ENCODE measurements around the gene ADGRV1. TPM values are rescaled to one million over a fixed set of nuclear protein-coding genes. Genes with fewer than 3 reads are reported as not detected.
"Not testable (repeated sequence)": the region's sequence is repeated elsewhere in the genome, so short reads cannot be mapped to it uniquely, and the experiment has no call there.

Gene ADGRV1
- total and polyA plus RNA-seq, 2 donors (not counting 3 experiments of a cell fraction or from before 2014, with no cell fraction given): 0.11 to 0.55 TPM

GRCh38 chr5:90598293-90598692, 39.7 kb downstream of the ADGRV1 start:
- H4K20me1 ChIP-seq (replicated peaks; ENCODE audit: control insufficient read depth, extremely low read depth, insufficient read depth, low read length): no peaks in the 10 kb centered on the region
- no peaks in the 10 kb centered on the region for H3K27me3 ChIP-seq (ENCODE audit: control insufficient read depth in 2 of 2, insufficient read depth in 2 of 2, low read length in 2 of 2)
- ChIA-PET POLR2A (no interaction called here), CTCF (no interaction called here)
- no TSS peak for BruUV-seq (replicated peaks)
- no peaks in the 10 kb centered on the region for H3K4me1 ChIP-seq (ENCODE audit: control insufficient read depth, extremely low read depth, insufficient read depth, low read length)
- H3K27ac ChIP-seq (ENCODE audit: insufficient read depth, low read depth, low read length): no peak overlapping the region
- H3K4me2 ChIP-seq (ENCODE audit: insufficient read depth, low read length): no peak overlapping the region
- H3K4me3 ChIP-seq (replicated peaks in 1 of 3; ENCODE audit: insufficient read depth in 1 of 3, low read depth in 1 of 3, low read length in 3 of 3): no peak overlapping the region
- FAIRE-seq (no peak), DNase-seq (ENCODE audit: low read depth, low spot score) (no peak)
- intact Hi-C loops (cut with micrococcal nuclease) (no loop called here), dilution Hi-C loops (cut with MboI; ENCODE audit: extremely low pct_ligation_motif_present, low sequenced_read_pairs) (no loop called here)
- no peak overlapping the region for H2AFZ ChIP-seq (ENCODE audit: low read depth, low read length)
- H3K9ac ChIP-seq (replicated peaks; ENCODE audit: extremely low read depth, insufficient read depth, low read length): no peak overlapping the region
- no peaks in the 10 kb centered on the region for H3K79me2 ChIP-seq (ENCODE audit: control insufficient read depth, insufficient read depth, low read length)
- TF ChIP-seq EZH2 (IDR thresholded peaks at IDR 0.05; ENCODE audit: borderline replicate concordance, low read depth, low read length, severe bottlenecking): no peak
- TF ChIP-seq MAX (IDR thresholded peaks at IDR 0.05; ENCODE audit: insufficient read depth, insufficient read length): no peak
- no peak for TF ChIP-seq POLR2AphosphoS5 (IDR thresholded peaks at IDR 0.05; ENCODE audit: insufficient read depth, low read depth, low read length)
- no peak for TF ChIP-seq JUN (IDR thresholded peaks at IDR 0.05; ENCODE audit: borderline replicate concordance, insufficient read depth, insufficient read length, low read depth)
- no peak for TF ChIP-seq FOS (IDR thresholded peaks at IDR 0.05; ENCODE audit: borderline replicate concordance, insufficient read depth, low read length)
- TF ChIP-seq GATA2 (IDR thresholded peaks at IDR 0.05; ENCODE audit: insufficient read depth, insufficient read length, low read depth, low read length): no peak
- TF ChIP-seq MYC (IDR thresholded peaks at IDR 0.05; ENCODE audit: low read depth, low read length): no peak
- TF ChIP-seq POLR2A (IDR thresholded peaks at IDR 0.05; ENCODE audit: low read depth, low read length): no peak
- TF ChIP-seq, protein P1, sequence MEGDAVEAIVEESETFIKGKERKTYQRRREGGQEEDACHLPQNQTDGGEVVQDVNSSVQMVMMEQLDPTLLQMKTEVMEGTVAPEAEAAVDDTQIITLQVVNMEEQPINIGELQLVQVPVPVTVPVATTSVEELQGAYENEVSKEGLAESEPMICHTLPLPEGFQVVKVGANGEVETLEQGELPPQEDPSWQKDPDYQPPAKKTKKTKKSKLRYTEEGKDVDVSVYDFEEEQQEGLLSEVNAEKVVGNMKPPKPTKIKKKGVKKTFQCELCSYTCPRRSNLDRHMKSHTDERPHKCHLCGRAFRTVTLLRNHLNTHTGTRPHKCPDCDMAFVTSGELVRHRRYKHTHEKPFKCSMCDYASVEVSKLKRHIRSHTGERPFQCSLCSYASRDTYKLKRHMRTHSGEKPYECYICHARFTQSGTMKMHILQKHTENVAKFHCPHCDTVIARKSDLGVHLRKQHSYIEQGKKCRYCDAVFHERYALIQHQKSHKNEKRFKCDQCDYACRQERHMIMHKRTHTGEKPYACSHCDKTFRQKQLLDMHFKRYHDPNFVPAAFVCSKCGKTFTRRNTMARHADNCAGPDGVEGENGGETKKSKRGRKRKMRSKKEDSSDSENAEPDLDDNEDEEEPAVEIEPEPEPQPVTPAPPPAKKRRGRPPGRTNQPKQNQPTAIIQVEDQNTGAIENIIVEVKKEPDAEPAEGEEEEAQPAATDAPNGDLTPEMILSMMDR (IDR thresholded peaks at IDR 0.05; ENCODE audit: extremely low read depth in 1 of 2, insufficient read depth in 1 of 2, low read depth in 1 of 2, low read length in 2 of 2): no peak
- H3K9me3 ChIP-seq (replicated peaks; ENCODE audit: control insufficient read depth, insufficient read depth, low read length): no peaks in the 10 kb centered on the region
- no peaks in the 10 kb centered on the region for H3K9me1 ChIP-seq (replicated peaks; ENCODE audit: control insufficient read depth, extremely low read depth, insufficient read depth, low read length)
- no peaks in the 10 kb centered on the region for H3K36me3 ChIP-seq (ENCODE audit: control insufficient read depth in 2 of 2, extremely low read depth in 1 of 2, insufficient read depth in 2 of 2, low read length in 2 of 2)

- CTCF ChIA-PET; H3K9ac ChIP-seq (replicated peaks; ENCODE audit: extremely low read depth, insufficient read depth, low read length); H2AFZ ChIP-seq (ENCODE audit: low read depth, low read length); H4K20me1 ChIP-seq (replicated peaks; ENCODE audit: control insufficient read depth, extremely low read depth, insufficient read depth, low read length); POLR2A ChIA-PET; FAIRE-seq; DNase-seq (ENCODE audit: low read depth, low spot score); H3K4me3 ChIP-seq (replicated peaks in 1 of 3; ENCODE audit: insufficient read depth in 1 of 3, low read depth in 1 of 3, low read length in 3 of 3); H3K9me3 ChIP-seq (replicated peaks; ENCODE audit: control insufficient read depth, insufficient read depth, low read length); intact Hi-C loops (cut with micrococcal nuclease); H3K27me3 ChIP-seq (ENCODE audit: control insufficient read depth in 2 of 2, insufficient read depth in 2 of 2, low read length in 2 of 2); H3K9me1 ChIP-seq (replicated peaks; ENCODE audit: control insufficient read depth, extremely low read depth, insufficient read depth, low read length); H3K27ac ChIP-seq (ENCODE audit: insufficient read depth, low read depth, low read length); H3K79me2 ChIP-seq (ENCODE audit: control insufficient read depth, insufficient read depth, low read length); H3K4me1 ChIP-seq (ENCODE audit: control insufficient read depth, extremely low read depth, insufficient read depth, low read length); dilution Hi-C loops (cut with MboI; ENCODE audit: extremely low pct_ligation_motif_present, low sequenced_read_pairs); H3K4me2 ChIP-seq (ENCODE audit: insufficient read depth, low read length); H3K36me3 ChIP-seq (ENCODE audit: control insufficient read depth in 2 of 2, extremely low read depth in 1 of 2, insufficient read depth in 2 of 2, low read length in 2 of 2); BruUV-seq (replicated peaks): not testable (repeated sequence)
Measured at GRCh38 chr5:90600307-90600706, 41.7 kb downstream of the ADGRV1 start.
